Measurements from ENCODE around the gene PPARA. TPM values are rescaled to one million over a fixed set of nuclear protein-coding genes. Genes with fewer than 3 reads are reported as not detected.

PPARA gene
- polyA plus RNA-seq, 3 donors, result 3.7 to 6.3 (median 4.9) TPM

- peak overlapping the region in 1 of 3 experiments; percentile 66 for H3K4me3 ChIP-seq (replicated peaks in 1 of 3; ENCODE audit: low read depth in 2 of 3, low read length in 3 of 3)
- no peaks in the 10 kb centered on the region for H3K79me2 ChIP-seq (ENCODE audit: insufficient read depth, low read length)
- H3K36me3 ChIP-seq (replicated peaks in 1 of 2; ENCODE audit: control insufficient read depth in 1 of 2, insufficient read depth in 2 of 2, low read length in 2 of 2), result no peaks in the 10 kb centered on the region
- no peak overlapping the region for H2AFZ ChIP-seq (ENCODE audit: insufficient read depth, low read depth, low read length, poor library complexity, severe bottlenecking)
- peaks cover 29 to 33% of the 10 kb centered on the region in 2 donors for H3K4me1 ChIP-seq (ENCODE audit: control insufficient read depth in 1 of 2, insufficient read depth in 2 of 2, low read length in 2 of 2)
- peak overlapping the region; percentile 74 for H3K4me2 ChIP-seq (replicated peaks; ENCODE audit: extremely low read depth, low read length, poor library complexity, severe bottlenecking)
- intact Hi-C loops (cut with micrococcal nuclease), result loop anchor here in 1 of 2 donors (10.0 kb wide), 1 partner anchor 416 kb away; no protein-coding TSS in a partner anchor
- H4K20me1 ChIP-seq (ENCODE audit: insufficient read depth, low read length), result no peaks in the 10 kb centered on the region
- Mint-ChIP-seq H3K4me1 (peaks cover 27% of the 10 kb centered on the region), H3K36me3 (peaks cover 0 to 3% of the 10 kb centered on the region in 2 donors), H3K9me3 (peaks cover 0 to 2% (median 0%) of the 10 kb centered on the region in 7 donors), H3K27ac (peak overlapping the region in 4 of 7 donors; percentile 88 to 95 (median 94)), H3K27me3 (ENCODE audit: low read depth in 3 of 3) (peaks cover 0 to 14% (median 9%) of the 10 kb centered on the region in 3 donors), H3K4me3 (no peak overlapping the region)
- TF ChIP-seq CTCF (IDR thresholded peaks at IDR 0.05), result no peak
- H3K27ac ChIP-seq (ENCODE audit: low read depth in 1 of 2, low read length in 2 of 2), result peak overlapping the region in 1 of 2 donors; percentile 96
- no peaks in the 10 kb centered on the region for H3K27me3 ChIP-seq (ENCODE audit: control insufficient read depth in 2 of 2, insufficient read depth in 2 of 2, low read length in 2 of 2)
- 98% methylated on average over 7 of the region's 12 CpGs for WGBS (ENCODE audit: insufficient coverage)
- H3K9ac ChIP-seq (ENCODE audit: insufficient read depth, low read length, poor library complexity, severe bottlenecking), result peak overlapping the region; percentile 83
- DNase-seq, result no peak
- H3K9me3 ChIP-seq (replicated peaks in 1 of 2; ENCODE audit: control insufficient read depth in 1 of 2, insufficient read depth in 1 of 2, low read length in 2 of 2), result no peaks in the 10 kb centered on the region
Observed at GRCh38 chr22:46128606-46129005, 21.7 kb upstream of the PPARA start.

GRCh38 chr22:46129390-46130041, 20.8 kb upstream of the PPARA start:
- Mint-ChIP-seq H3K9me3 (peaks cover 0 to 2% (median 0%) of the 10 kb centered on the region in 7 donors), H3K4me3 (peak overlapping the region; percentile 66 to 88), H3K36me3 (peaks cover 0 to 3% of the 10 kb centered on the region in 2 donors), H3K27me3 (ENCODE audit: low read depth in 3 of 3) (peaks cover 0 to 11% (median 9%) of the 10 kb centered on the region in 3 donors), H3K27ac (peak overlapping the region; percentile 88 to 95 (median 91)), H3K4me1 (peaks cover 27% of the 10 kb centered on the region)
- TF ChIP-seq CTCF (IDR thresholded peaks at IDR 0.05), result no peak
- no peaks in the 10 kb centered on the region for H3K36me3 ChIP-seq (replicated peaks in 1 of 2; ENCODE audit: control insufficient read depth in 1 of 2, insufficient read depth in 2 of 2, low read length in 2 of 2)
- H3K79me2 ChIP-seq (ENCODE audit: insufficient read depth, low read length), result no peaks in the 10 kb centered on the region
- peaks cover 29 to 33% of the 10 kb centered on the region in 2 donors for H3K4me1 ChIP-seq (ENCODE audit: control insufficient read depth in 1 of 2, insufficient read depth in 2 of 2, low read length in 2 of 2)
- peak overlapping the region; percentile 95 to 96 for H3K27ac ChIP-seq (ENCODE audit: low read depth in 1 of 2, low read length in 2 of 2)
- H4K20me1 ChIP-seq (ENCODE audit: insufficient read depth, low read length), result no peaks in the 10 kb centered on the region
- peak overlapping the region; percentile 83 for H3K9ac ChIP-seq (ENCODE audit: insufficient read depth, low read length, poor library complexity, severe bottlenecking)
- H3K9me3 ChIP-seq (replicated peaks in 1 of 2; ENCODE audit: control insufficient read depth in 1 of 2, insufficient read depth in 1 of 2, low read length in 2 of 2), result no peaks in the 10 kb centered on the region
- peak overlapping the region; percentile 74 for H3K4me2 ChIP-seq (replicated peaks; ENCODE audit: extremely low read depth, low read length, poor library complexity, severe bottlenecking)
- H3K4me3 ChIP-seq (replicated peaks in 1 of 3; ENCODE audit: low read depth in 2 of 3, low read length in 3 of 3), result peak overlapping the region in 2 of 3 experiments; percentile 39 to 66
- intact Hi-C loops (cut with micrococcal nuclease), result loop anchor here in 1 of 2 donors (10.0 kb wide), 1 partner anchor 415 kb away; no protein-coding TSS in a partner anchor
- peak overlapping the region; percentile 81 for H2AFZ ChIP-seq (ENCODE audit: insufficient read depth, low read depth, low read length, poor library complexity, severe bottlenecking)
- 10% methylated on average over 23 of the region's 26 CpGs for WGBS (ENCODE audit: insufficient coverage)
- DNase-seq, result peak; percentile 85 to 91 (median 88)
- H3K27me3 ChIP-seq (ENCODE audit: control insufficient read depth in 2 of 2, insufficient read depth in 2 of 2, low read length in 2 of 2), result no peaks in the 10 kb centered on the region
